IMR-90 (cell line): ENCODE results near the gene ARSH. TPM values are rescaled to one million over a fixed set of nuclear protein-coding genes. Genes with fewer than 3 reads are reported as not detected.

Source experiments
- ATAC-seq: fragments of 200-7000 bp; cut with Tn5 transposase; 2 replicates; pipeline ENCODE4 v1.9.1; 2020; ENCODE audit warnings: low read depth, mild to moderate bottlenecking, moderate library complexity
- BruUV-seq: library from RNA; stranded (reverse); fragments of 400-500 nt; replicated peaks from 2 replicates; lab custom pipeline; 2021; lab: Mats Ljungman, UMichigan
- CTCF ChIA-PET: fragments of 300-600 bp; formaldehyde crosslinking; extraction: SDS; loops from one replicate; lab custom pipeline; 2021; ENCODE audit warnings: antibody characterized with exemption; lab: Yijun Ruan, JAX
- POLR2A ChIA-PET: fragments of 300-600 bp; sonication (Branson Sonifier 250); formaldehyde crosslinking; loops from one replicate; lab custom pipeline; 2022; ENCODE audit warnings: antibody characterized with exemption; ENCODE audit not compliant: unreplicated experiment; lab: Charles Lee
- DNase-seq: peaks from one replicate; pipeline ENCODE4 v3.0.0; 2013
- H2AFZ ChIP-seq: replicated peaks from 2 replicates; pipeline ENCODE3; 2013; ENCODE audit warnings: low read length, mild to moderate bottlenecking; ENCODE audit not compliant: poor library complexity
- H2AK5ac ChIP-seq: 2 replicates; pipeline ENCODE4 v1.6.1; 2013; ENCODE audit warnings: low read depth, low read length, inconsistent platforms
- H2AK9ac ChIP-seq: replicated peaks from 2 replicates; pipeline ENCODE3; 2013; ENCODE audit warnings: mild to moderate bottlenecking, low read depth, low read length, moderate library complexity; ENCODE audit not compliant: poor library complexity
- H2BK120ac ChIP-seq: 2 replicates; pipeline ENCODE4 v1.6.1; 2013; ENCODE audit warnings: low read depth, low read length, inconsistent platforms
- H2BK15ac ChIP-seq: 3 replicates; pipeline ENCODE4 v1.6.1; 2013; ENCODE audit warnings: low read depth, low read length, inconsistent platforms
- H2BK20ac ChIP-seq: 2 replicates; pipeline ENCODE4 v1.6.1; 2013; ENCODE audit warnings: low read depth, mild to moderate bottlenecking, inconsistent platforms, low read length, moderate library complexity
- H2BK5ac ChIP-seq: 2 replicates; pipeline ENCODE4 v1.6.1; 2013; ENCODE audit warnings: mild to moderate bottlenecking, low read depth, low read length, inconsistent platforms; ENCODE audit not compliant: poor library complexity, severe bottlenecking
- H3K14ac ChIP-seq: replicated peaks from 2 replicates; pipeline ENCODE4 v1.6.1; 2013; ENCODE audit warnings: low read depth, low read length, inconsistent platforms
- H3K18ac ChIP-seq: 2 replicates; pipeline ENCODE4 v1.6.1; 2013; ENCODE audit warnings: low read depth, low read length, control low read depth
- H3K23ac ChIP-seq: 2 replicates; pipeline ENCODE4 v1.6.1; 2013; ENCODE audit warnings: low read depth, low read length, inconsistent platforms
- H3K27ac ChIP-seq: 2 replicates; pipeline ENCODE4 v1.5.1; 2013; ENCODE audit warnings: mild to moderate bottlenecking, control low read depth, low read length; ENCODE audit not compliant: insufficient read depth
- H3K27me3 ChIP-seq: 2 replicates; pipeline ENCODE4 v1.6.1; 2013; ENCODE audit warnings: low read length; ENCODE audit not compliant: control insufficient read depth, insufficient read depth
- H3K36me3 ChIP-seq: 2 replicates; pipeline ENCODE4 v1.6.1; 2013; ENCODE audit warnings: low read length, mixed read lengths; ENCODE audit not compliant: control insufficient read depth, insufficient read depth
- H3K4ac ChIP-seq: 2 replicates; pipeline ENCODE4 v1.6.1; 2013; ENCODE audit warnings: low read depth, low read length, inconsistent platforms
- H3K4me1 ChIP-seq: 2 replicates; pipeline ENCODE4 v1.6.1; 2013; ENCODE audit warnings: low read length, mixed read lengths; ENCODE audit not compliant: control insufficient read depth, insufficient read depth
- H3K4me2 ChIP-seq: 2 replicates; pipeline ENCODE4 v1.6.1; 2013; ENCODE audit warnings: low read depth, mild to moderate bottlenecking, control low read depth, low read length, moderate library complexity
- H3K4me3 ChIP-seq: 2 replicates; pipeline ENCODE4 v1.5.1; 2013; ENCODE audit warnings: low read depth, mild to moderate bottlenecking, control low read depth, low read length, moderate library complexity; ENCODE audit not compliant: insufficient read depth
- H3K56ac ChIP-seq: 2 replicates; pipeline ENCODE4 v1.6.1; 2013; ENCODE audit warnings: low read length, inconsistent platforms; ENCODE audit not compliant: insufficient read depth; ENCODE audit errors: extremely low read depth
- H3K79me1 ChIP-seq, 2 experiments: 2 replicates each; pipeline ENCODE4 v1.6.1; 2013; ENCODE audit warnings: low read length in 2 of 2, inconsistent platforms in 1 of 2, low read depth in 1 of 2
- H3K9ac ChIP-seq: 2 replicates; pipeline ENCODE4 v1.6.1; 2013; ENCODE audit warnings: low read depth, low read length, control low read depth
- H3K9me1 ChIP-seq: 2 replicates; pipeline ENCODE4 v1.6.1; 2013; ENCODE audit warnings: low read length, inconsistent platforms; ENCODE audit not compliant: insufficient read depth
- H3K9me3 ChIP-seq: 2 replicates; pipeline ENCODE4 v1.6.1; 2013; ENCODE audit warnings: low read length; ENCODE audit not compliant: control insufficient read depth, insufficient read depth
- H4K20me1 ChIP-seq: 2 replicates; pipeline ENCODE4 v1.6.1; 2013; ENCODE audit warnings: low read length, inconsistent platforms; ENCODE audit not compliant: insufficient read depth
- H4K5ac ChIP-seq: 2 replicates; pipeline ENCODE4 v1.6.1; 2013; ENCODE audit warnings: mild to moderate bottlenecking, low read depth, low read length, control low read depth
- H4K8ac ChIP-seq, 2 experiments: 2 replicates each; pipeline ENCODE4 v1.6.1; 2013; ENCODE audit warnings: low read depth in 2 of 2, low read length in 2 of 2, control low read depth in 1 of 2, inconsistent platforms in 1 of 2
- H4K91ac ChIP-seq: 2 replicates; pipeline ENCODE4 v1.6.1; 2013; ENCODE audit warnings: low read depth, low read length, inconsistent platforms; ENCODE audit not compliant: insufficient read depth
- CHD1 ChIP-seq: IDR thresholded peaks from 2 replicates; pipeline ENCODE4 v1.6.1; 2012; ENCODE audit warnings: low read depth, low read length, improper control_type of control experiment
- CTCF ChIP-seq: conservative IDR thresholded peaks from 2 replicates; pipeline ENCODE4 v1.5.1; 2012; ENCODE audit warnings: mild to moderate bottlenecking, low read depth, low read length, improper control_type of control experiment
- MAZ ChIP-seq: IDR thresholded peaks from 2 replicates; pipeline ENCODE4 v1.6.1; 2012; ENCODE audit warnings: low read depth, mild to moderate bottlenecking, low read length, improper control_type of control experiment, moderate library complexity, borderline replicate concordance
- POLR2A ChIP-seq: IDR thresholded peaks from 2 replicates; pipeline ENCODE4 v1.6.1; 2012; ENCODE audit warnings: mild to moderate bottlenecking, low read depth, low read length
- RCOR1 ChIP-seq: IDR thresholded peaks from 2 replicates; pipeline ENCODE4 v1.6.1; 2012; ENCODE audit warnings: mild to moderate bottlenecking, low read length, improper control_type of control experiment; ENCODE audit not compliant: insufficient replicate concordance
- RFX5 ChIP-seq: IDR thresholded peaks from 2 replicates; pipeline ENCODE4 v1.8.0; 2012; ENCODE audit warnings: low read depth, mild to moderate bottlenecking, low read length, moderate library complexity
- USF2 ChIP-seq: fragments of 150-350 bp; IDR thresholded peaks from 2 replicates; pipeline ENCODE4 v1.6.1; 2017; ENCODE audit warnings: mild to moderate bottlenecking, antibody characterized with exemption, low read length, low read depth
- WGBS, 2 experiments: methylation state at CpG; one replicate each; pipeline versions ENCODE4 v1.1.5 to v1.1.7; 2013; ENCODE audit warnings: missing lambda C conversion rate in 2 of 2; ENCODE audit not compliant: insufficient read length in 1 of 2; ENCODE audit errors: extremely low coverage in 2 of 2; 5-methylcytosine and 5-hydroxymethylcytosine counted together
- dilution Hi-C: fragments of 300-500 bp; cut with HindIII; formaldehyde crosslinking; loops from one replicate; pipeline ENCODE4 v1.14.3; 2018; ENCODE audit warnings: low sequenced_read_pairs; ENCODE audit not compliant: unreplicated experiment
- in situ Hi-C: fragments of 300-500 bp; cut with MboI; formaldehyde crosslinking; loops from 3 replicates; pipeline ENCODE4 v1.14.3; 2019; ENCODE audit warnings: low sequenced_read_pairs, inconsistent platforms, mixed read lengths
- intact Hi-C: fragments of 100-400 bp; cut with micrococcal nuclease; formaldehyde crosslinking; loops from 2 replicates; pipeline ENCODE4 v1.10.0; 2022
- microRNA-seq, 2 experiments: library from miRNA; stranded (forward) in 1 of 2; unstranded in 1 of 2; fragments of 10-50 nt in 1 of 2; fragments of <30 nt in 1 of 2; gene quantifications in 1 of 2; microRNA quantifications in 1 of 2; one replicate each; pipeline versions ENCODE3 to v1.1.0; 2013 to 2020; ENCODE audit not compliant: insufficient read depth in 1 of 2, insufficient read length in 1 of 2, unreplicated experiment in 1 of 2
- polyA plus RNA-seq, 3 experiments: library from polyadenylated mRNA; depleted of rRNA; stranded (reverse); fragments of >200 nt; gene quantifications; 2 replicates each; pipeline ENCODE4 v1.2.3, GENCODE V29; 2012; ENCODE audit warnings: low replicate concordance in 1 of 3
- small RNA-seq, 5 experiments: library from RNA; depleted of rRNA; stranded (forward); fragments of <200 nt; gene quantifications; one replicate each; pipeline ENCODE3, GENCODE V24; 2012
- total RNA-seq: library from RNA; depleted of rRNA; stranded (reverse); fragments of >200 nt; gene quantifications from 2 replicates; pipeline ENCODE4 v1.2.3, GENCODE V29; 2012; rRNA removed

The ARSH gene
- total and polyA plus RNA-seq, 2 of the 4 experiments (the other 2 are of a cell fraction) = not detected

GRCh38 chrX:3076416-3076991 is 70.2 kb downstream of the ARSH start:
- TF ChIP-seq RCOR1 (no peak), CHD1 (no peak), MAZ (no peak), CTCF (no peak), RFX5 (no peak), POLR2A (no peak), USF2 (no peak)

More at GRCh38 chrX:3076416-3076991, 70.2 kb downstream of the ARSH start:
- no peak for DNase-seq
- no peak overlapping the region for H3K14ac ChIP-seq
- H3K9me3 ChIP-seq = no peaks in the 10 kb centered on the region; the same call in 1 of the 2 replicates
- no peak overlapping the region for H3K9ac ChIP-seq
- no peak overlapping the region for H3K27ac ChIP-seq
- no peak overlapping the region for H3K4ac ChIP-seq
- no peak overlapping the region for H3K4me2 ChIP-seq
- H2BK20ac ChIP-seq = no peak overlapping the region
- H4K8ac ChIP-seq = no peak overlapping the region
- no peak overlapping the region for H3K56ac ChIP-seq
- H3K18ac ChIP-seq = no peak overlapping the region
- no peaks in the 10 kb centered on the region for H3K9me1 ChIP-seq
- no peak overlapping the region for H4K5ac ChIP-seq
- no peak overlapping the region for H3K4me3 ChIP-seq
- ATAC-seq = no peak
- H2AK5ac ChIP-seq = no peak overlapping the region
- ChIA-PET POLR2A (no interaction called here), CTCF (no interaction called here)
- no peak overlapping the region for H2BK120ac ChIP-seq
- no peak overlapping the region for H2BK5ac ChIP-seq
- no peaks in the 10 kb centered on the region for H3K27me3 ChIP-seq
- H2AK9ac ChIP-seq = no peak overlapping the region
- WGBS, 2 experiments = 13% methylated on average over 6 of the region's 21 CpGs; no CpG with 5 or more reads in 1 of the 2 experiments
- no peaks in the 10 kb centered on the region for H3K36me3 ChIP-seq
- no peak overlapping the region for H2AFZ ChIP-seq
- intact Hi-C loops (no loop called here), in situ Hi-C loops (no loop called here), dilution Hi-C loops (no loop called here)
- H3K4me1 ChIP-seq = no peaks in the 10 kb centered on the region
- H2BK15ac ChIP-seq = no peak overlapping the region
- no peak overlapping the region for H3K23ac ChIP-seq
- no peaks in the 10 kb centered on the region for H3K79me1 ChIP-seq
- no peaks in the 10 kb centered on the region for H4K20me1 ChIP-seq
- no TSS peak for BruUV-seq
- H4K91ac ChIP-seq = no peak overlapping the region

Small RNA genes lying within 50 kb of the gene (microRNA-seq; reads per million reads assigned to microRNA genes)
- gene RN7SL578P (ENCODE audit: insufficient read depth, insufficient read length) = not detected

Small RNA genes lying within 50 kb of the gene (small RNA-seq; reads per million reads assigned to genes)
- 0 reads per million in 5 experiments for gene RN7SL578P

Other genes with a start within 250 kb of the ARSH start
- gene GYG2, start 177.6 kb upstream of the ARSH start, total RNA-seq = 9.2 and 13.1 TPM in 2 replicates
- 8.2 and 9.6 TPM in 2 replicates for gene GYG2, start 177.6 kb upstream of the ARSH start, polyA plus RNA-seq (2012; rRNA removed)
- gene ARSD, start 77.2 kb upstream of the ARSH start, total RNA-seq = 6.3 and 7.2 TPM in 2 replicates
- gene ARSD, start 77.2 kb upstream of the ARSH start, polyA plus RNA-seq (2012; rRNA removed) = 5.1 and 5.2 TPM in 2 replicates
- gene ARSF, start 34.9 kb downstream of the ARSH start, total RNA-seq = not detected in 2 replicates
- not detected in 2 replicates for gene ARSF, start 34.9 kb downstream of the ARSH start, polyA plus RNA-seq (2012; rRNA removed)